Kidney epithelial cell (primary cell): ENCODE measurements around the gene SELENOI. TPM values are rescaled to one million over a fixed set of nuclear protein-coding genes. Genes with fewer than 3 reads are reported as not detected.
A peak's percentile ranks its signal among the peaks of the same experiment; 100 is the strongest.
"Not testable (repeated sequence)": the region's sequence is repeated elsewhere in the genome, so short reads cannot be mapped to it uniquely, and the experiment has no call there.

ENCODE experiments used
- DNase-seq: peaks from one replicate; pipeline ENCODE4 v3.0.0-alpha.2; 2010; ENCODE audit warnings: low read depth
- H3K27me3 ChIP-seq: 2 replicates; pipeline ENCODE4 v1.6.0; 2011; ENCODE audit warnings: low read length; ENCODE audit not compliant: control insufficient read depth, insufficient read depth
- H3K36me3 ChIP-seq: 2 replicates; pipeline ENCODE4 v1.5.1; 2011; ENCODE audit warnings: low read length; ENCODE audit not compliant: control insufficient read depth, insufficient read depth
- H3K4me3 ChIP-seq: 2 replicates; pipeline ENCODE4 v1.5.1; 2011; ENCODE audit warnings: low read depth, mild to moderate bottlenecking, control low read depth, low read length
- total RNA-seq: library from RNA; depleted of rRNA; stranded (reverse); fragments of >200 nt; gene quantifications from 2 replicates; pipeline ENCODE4 v1.2.3, GENCODE V29; 2015
- TF ChIP-seq, protein P1 (sequence below): IDR thresholded peaks from 2 replicates; pipeline ENCODE4 v1.5.1; 2011; ENCODE audit warnings: mild to moderate bottlenecking, moderate library complexity, low read length, control low read depth, inconsistent platforms; ENCODE audit not compliant: insufficient read depth, poor library complexity, severe bottlenecking

Gene SELENOI
- total RNA-seq, 1 donor from 2014 or later, result 21.4 TPM

DNA sequence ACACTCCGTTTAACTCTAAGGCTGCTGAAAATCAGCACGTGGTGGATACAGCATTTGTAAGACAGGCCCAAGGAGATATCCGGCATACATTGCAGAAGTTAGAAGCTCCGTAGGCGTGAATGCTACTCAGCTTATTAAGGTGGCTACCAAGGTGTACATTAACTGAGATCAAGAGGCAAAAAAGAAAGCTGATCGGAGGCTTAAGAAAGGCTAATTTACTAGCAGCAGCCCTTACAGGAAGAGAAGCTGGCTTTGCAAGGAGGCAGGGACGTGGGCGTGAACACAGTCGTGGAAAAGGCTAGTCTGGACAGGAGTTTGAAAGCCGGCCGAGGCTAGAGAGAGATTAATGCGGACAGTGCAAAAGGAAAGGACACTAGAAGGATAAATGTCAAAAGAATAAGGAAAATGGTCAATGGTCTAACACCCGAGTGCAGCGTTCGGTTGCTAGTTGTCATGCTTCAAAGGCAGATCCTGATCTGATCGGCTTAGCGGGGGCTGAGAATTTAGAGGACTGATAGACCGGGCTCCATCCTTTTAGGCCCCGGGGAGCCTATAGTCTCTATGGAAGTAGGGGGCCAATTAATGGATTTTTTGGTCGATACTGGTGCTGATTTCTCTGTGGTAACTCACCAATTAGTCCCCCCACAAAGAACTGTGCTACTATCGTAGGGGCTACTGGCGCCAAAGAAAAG lies 45.6 kb upstream of the SELENOI start:
- DNase-seq, result no peak
- Histone ChIP-seq H3K4me3 (peak overlapping the region; percentile 8), H3K36me3 (no peaks in the 10 kb centered on the region), H3K27me3 (no peaks in the 10 kb centered on the region)
- TF ChIP-seq, protein P1, sequence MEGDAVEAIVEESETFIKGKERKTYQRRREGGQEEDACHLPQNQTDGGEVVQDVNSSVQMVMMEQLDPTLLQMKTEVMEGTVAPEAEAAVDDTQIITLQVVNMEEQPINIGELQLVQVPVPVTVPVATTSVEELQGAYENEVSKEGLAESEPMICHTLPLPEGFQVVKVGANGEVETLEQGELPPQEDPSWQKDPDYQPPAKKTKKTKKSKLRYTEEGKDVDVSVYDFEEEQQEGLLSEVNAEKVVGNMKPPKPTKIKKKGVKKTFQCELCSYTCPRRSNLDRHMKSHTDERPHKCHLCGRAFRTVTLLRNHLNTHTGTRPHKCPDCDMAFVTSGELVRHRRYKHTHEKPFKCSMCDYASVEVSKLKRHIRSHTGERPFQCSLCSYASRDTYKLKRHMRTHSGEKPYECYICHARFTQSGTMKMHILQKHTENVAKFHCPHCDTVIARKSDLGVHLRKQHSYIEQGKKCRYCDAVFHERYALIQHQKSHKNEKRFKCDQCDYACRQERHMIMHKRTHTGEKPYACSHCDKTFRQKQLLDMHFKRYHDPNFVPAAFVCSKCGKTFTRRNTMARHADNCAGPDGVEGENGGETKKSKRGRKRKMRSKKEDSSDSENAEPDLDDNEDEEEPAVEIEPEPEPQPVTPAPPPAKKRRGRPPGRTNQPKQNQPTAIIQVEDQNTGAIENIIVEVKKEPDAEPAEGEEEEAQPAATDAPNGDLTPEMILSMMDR, result no peak

DNA sequence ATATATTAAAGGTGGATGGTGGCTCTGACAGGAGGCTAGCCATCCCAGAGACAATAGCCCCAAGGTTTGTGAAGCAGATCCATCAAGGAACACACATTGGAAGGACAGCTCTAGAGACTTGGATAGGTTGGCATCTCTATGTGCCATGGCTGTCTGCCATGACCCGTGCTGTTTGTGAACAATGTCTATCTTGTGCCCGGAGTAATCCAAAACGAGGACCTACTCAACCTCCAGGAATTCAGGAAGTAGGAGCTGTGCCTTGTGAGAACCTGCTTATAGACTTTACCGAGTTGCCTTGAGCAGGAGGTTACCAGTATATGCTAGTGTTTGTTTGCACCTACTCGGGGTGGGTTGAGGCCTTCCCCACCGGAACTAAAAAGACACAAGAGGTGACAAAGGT lies 43.1 kb upstream of the SELENOI start:
- Histone ChIP-seq H3K27me3 (no peaks in the 10 kb centered on the region), H3K4me3 (no peak overlapping the region), H3K36me3 (no peaks in the 10 kb centered on the region)
- TF ChIP-seq, protein P1, result no peak
- DNase-seq, result no peak

DNA sequence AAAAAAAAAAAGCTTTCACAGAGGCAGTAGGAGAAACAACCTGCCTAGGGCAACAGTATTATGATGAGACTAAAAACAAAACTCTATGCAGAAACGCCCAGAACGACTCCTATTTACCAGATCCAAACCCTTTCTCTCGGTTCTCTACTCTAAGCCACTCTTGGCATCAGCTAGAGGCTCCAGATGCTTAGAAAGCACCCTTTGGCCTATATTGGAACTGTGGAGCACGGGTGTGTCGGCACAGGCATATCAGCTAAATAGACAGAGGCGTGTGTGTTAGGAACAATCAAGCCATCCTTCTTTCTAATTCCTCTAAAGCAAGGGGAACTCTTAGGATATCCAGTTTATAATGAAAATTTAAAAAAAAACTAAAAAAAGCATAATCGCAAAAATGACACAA lies 40.8 kb upstream of the SELENOI start:
- not testable (repeated sequence) for DNase-seq, H3K27me3 ChIP-seq, H3K4me3 ChIP-seq, H3K36me3 ChIP-seq

DNA sequence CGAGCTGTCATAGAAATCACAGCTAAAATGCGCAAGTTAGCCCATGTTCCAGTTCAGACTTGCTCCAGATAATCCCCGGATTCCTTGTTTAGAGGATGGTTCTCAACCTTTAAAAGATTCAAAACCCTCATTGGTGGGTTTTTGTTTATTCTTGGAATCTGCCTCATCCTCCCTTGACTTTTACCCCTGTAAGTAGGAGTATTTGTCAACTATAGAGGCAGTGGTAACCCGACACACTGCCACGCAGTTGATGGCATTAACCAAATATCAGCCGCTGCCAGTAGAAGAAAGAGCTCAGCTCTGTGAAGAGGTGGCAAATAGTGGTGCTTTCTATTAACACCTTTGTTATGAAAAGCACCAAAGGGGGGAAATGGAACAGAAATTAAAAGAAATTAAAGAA lies 40.4 kb upstream of the SELENOI start:
- Histone ChIP-seq H3K27me3 (no peaks in the 10 kb centered on the region), H3K36me3 (no peaks in the 10 kb centered on the region), H3K4me3 (no peak overlapping the region)
- TF ChIP-seq, protein P1, result no peak
- no peak for DNase-seq

DNA sequence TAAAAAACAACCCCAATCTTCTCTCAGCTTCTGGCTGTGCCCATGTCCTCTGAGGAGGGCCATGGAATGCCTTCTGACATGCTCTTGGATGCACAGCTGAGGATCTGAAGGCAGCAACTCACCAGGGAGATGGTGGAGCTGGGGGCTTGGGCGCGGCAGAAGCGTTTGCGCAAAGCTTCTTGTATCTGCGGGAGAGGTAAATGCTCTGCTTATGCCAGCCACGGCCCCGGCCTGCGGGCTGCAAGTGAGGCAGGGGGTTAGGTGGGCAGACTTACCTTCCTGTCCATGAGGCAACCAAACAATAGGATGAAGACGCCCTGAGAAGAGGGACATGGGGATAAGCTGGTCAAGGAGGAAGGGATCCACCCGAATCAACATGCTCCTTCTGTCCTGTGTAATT lies 36.0 kb upstream of the SELENOI start:
- H3K4me3 ChIP-seq, result no peak overlapping the region
- no peak for DNase-seq
- H3K36me3 ChIP-seq, result no peaks in the 10 kb centered on the region

DNA sequence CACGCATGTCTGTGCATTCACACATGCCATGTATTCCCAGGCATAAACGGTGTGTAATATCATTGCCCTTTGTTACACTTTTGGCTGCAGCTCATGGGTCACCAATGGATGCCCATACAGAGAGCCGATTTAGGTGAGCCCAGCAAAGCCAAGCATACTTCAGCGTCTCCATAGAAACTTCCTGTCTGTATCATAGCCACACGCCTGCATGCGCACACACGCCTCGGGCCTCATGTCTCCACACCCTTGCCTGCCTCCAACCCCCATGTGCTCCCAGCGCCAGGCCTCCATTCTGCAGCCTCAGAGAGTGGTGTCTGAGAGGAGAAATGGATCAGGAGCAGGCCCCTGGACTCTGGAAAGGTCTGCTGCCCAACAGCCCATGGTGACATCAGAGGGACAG lies 33.5 kb upstream of the SELENOI start:
- Histone ChIP-seq H3K4me3 (no peak overlapping the region), H3K36me3 (no peaks in the 10 kb centered on the region), H3K27me3 (peaks cover 5% of the 10 kb centered on the region)
- TF ChIP-seq, protein P1, result no peak
- no peak for DNase-seq

More for the DNA sequence above, 36.0 kb upstream of the SELENOI start:
- TF ChIP-seq, protein P1, result no peak
- no peaks in the 10 kb centered on the region for H3K27me3 ChIP-seq
